ENCODE results near the gene OTOF. TPM values are rescaled to one million over a fixed set of nuclear protein-coding genes. Genes with fewer than 3 reads are reported as not detected.
A peak's percentile ranks its signal among the peaks of the same experiment; 100 is the strongest.
"Not testable (repeated sequence)": the region's sequence is repeated elsewhere in the genome, so short reads cannot be mapped to it uniquely, and the experiment has no call there.

OTOF gene
- total RNA-seq, 1 donor from 2014 or later = not detected

DNA sequence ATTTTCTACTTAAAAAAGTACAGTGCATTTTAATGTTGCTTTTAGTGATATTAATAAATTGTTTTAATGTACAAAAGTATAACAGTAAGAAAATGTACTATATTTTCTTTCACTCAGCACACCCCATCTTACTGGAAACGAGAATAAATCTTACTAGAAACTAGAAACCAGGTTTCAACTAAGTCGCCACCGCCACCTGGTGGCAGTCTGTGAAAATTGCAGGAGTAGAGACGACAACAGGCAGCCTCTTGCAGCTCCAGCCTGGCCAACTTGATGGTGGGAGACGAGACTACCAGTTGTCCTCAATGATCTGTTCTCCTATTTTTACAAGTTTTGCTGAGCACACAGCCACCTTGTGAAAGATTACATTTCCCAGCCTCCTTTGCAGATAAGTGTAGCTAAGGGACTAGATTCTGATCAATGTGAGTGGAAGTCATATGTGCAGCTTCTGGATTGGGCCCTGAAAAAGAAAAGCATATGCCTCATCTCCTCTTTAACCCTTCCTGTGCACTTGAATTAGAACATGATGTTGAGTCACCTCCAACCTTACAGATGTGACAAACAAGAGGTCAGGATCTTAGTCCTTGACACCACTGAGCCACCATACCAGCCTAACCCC is 8.7 kb downstream of the OTOF start:
- intact Hi-C loops (cut with micrococcal nuclease) = no loop called here
- H3K9me3 ChIP-seq (replicated peaks) = peaks cover 15% of the 10 kb centered on the region
- H3K4me3 ChIP-seq = no peak overlapping the region
- no peaks in the 10 kb centered on the region for H3K4me1 ChIP-seq
- no peak overlapping the region for H3K27ac ChIP-seq (replicated peaks)
- TF ChIP-seq, protein P1, sequence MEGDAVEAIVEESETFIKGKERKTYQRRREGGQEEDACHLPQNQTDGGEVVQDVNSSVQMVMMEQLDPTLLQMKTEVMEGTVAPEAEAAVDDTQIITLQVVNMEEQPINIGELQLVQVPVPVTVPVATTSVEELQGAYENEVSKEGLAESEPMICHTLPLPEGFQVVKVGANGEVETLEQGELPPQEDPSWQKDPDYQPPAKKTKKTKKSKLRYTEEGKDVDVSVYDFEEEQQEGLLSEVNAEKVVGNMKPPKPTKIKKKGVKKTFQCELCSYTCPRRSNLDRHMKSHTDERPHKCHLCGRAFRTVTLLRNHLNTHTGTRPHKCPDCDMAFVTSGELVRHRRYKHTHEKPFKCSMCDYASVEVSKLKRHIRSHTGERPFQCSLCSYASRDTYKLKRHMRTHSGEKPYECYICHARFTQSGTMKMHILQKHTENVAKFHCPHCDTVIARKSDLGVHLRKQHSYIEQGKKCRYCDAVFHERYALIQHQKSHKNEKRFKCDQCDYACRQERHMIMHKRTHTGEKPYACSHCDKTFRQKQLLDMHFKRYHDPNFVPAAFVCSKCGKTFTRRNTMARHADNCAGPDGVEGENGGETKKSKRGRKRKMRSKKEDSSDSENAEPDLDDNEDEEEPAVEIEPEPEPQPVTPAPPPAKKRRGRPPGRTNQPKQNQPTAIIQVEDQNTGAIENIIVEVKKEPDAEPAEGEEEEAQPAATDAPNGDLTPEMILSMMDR (IDR thresholded peaks at IDR 0.05; ENCODE audit: borderline replicate concordance) = peak; percentile 48
- no peaks in the 10 kb centered on the region for H3K27me3 ChIP-seq (ENCODE audit: low read depth)
- DNase-seq = no peak
- no peaks in the 10 kb centered on the region for H3K36me3 ChIP-seq

DNA sequence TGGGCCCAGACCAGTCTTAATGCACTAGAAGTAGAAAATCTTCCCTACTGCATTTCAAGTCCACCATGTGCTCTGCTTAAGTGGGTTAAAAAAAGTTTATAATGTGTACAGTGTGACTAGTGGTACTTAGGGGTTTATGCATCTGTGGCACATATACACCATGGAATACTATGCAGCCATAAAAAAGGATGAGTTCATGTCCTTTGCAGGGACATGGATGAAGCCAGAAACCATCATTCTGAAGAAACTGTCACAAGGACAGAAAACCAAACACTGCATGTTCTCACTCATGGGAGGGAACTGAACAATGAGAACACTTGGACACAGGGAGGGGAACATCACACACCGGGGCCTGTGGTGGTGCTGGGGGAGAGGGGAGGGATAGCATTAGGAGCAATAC is 9.4 kb downstream of the OTOF start:
- H3K9me3 ChIP-seq (replicated peaks) = peaks cover 15% of the 10 kb centered on the region
- H3K36me3 ChIP-seq; DNase-seq; H3K4me3 ChIP-seq; H3K4me1 ChIP-seq; intact Hi-C loops (cut with micrococcal nuclease); H3K27me3 ChIP-seq (ENCODE audit: low read depth); H3K27ac ChIP-seq (replicated peaks): not testable (repeated sequence)

DNA sequence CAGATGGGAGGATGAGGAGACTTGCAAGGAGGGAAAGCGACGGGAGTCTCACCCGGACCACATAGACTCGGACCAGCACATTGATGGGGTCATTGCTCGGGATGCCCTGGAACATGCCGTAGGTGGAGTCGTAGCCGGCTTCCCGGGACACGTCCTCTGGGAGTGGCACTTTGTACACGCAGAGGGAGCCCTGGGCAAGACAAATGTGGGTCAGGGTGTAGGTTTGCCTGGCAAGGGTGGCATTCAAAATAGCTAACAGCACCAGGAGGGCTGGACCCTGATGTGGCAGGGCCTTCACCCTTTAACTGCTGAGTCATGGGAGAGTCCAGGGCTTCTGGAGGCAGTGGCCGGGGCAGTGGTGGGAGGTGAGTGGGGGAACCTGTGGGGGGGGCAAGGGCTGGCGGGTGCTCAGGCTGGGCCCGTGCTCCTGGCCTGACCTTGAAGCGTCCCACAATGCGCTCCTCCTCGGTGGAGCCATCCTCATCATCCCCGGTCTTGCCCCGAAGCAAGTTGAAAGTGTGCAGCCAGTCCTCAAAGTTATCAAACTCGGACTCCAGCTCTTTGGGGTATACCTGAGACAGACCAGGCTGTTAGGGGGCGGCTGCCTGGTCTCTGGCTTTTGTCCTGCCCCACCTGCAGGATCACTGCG is 11.1 kb downstream of the OTOF start:
- intact Hi-C loops (cut with micrococcal nuclease) = no loop called here
- Histone ChIP-seq H3K36me3 (no peaks in the 10 kb centered on the region), H3K4me3 (no peak overlapping the region), H3K27me3 (ENCODE audit: low read depth) (no peaks in the 10 kb centered on the region), H3K4me1 (no peaks in the 10 kb centered on the region), H3K9me3 (replicated peaks) (peaks cover 15% of the 10 kb centered on the region), H3K27ac (replicated peaks) (no peak overlapping the region)
- no peak for DNase-seq
- TF ChIP-seq, protein P1 (IDR thresholded peaks at IDR 0.05; ENCODE audit: borderline replicate concordance) = no peak

DNA sequence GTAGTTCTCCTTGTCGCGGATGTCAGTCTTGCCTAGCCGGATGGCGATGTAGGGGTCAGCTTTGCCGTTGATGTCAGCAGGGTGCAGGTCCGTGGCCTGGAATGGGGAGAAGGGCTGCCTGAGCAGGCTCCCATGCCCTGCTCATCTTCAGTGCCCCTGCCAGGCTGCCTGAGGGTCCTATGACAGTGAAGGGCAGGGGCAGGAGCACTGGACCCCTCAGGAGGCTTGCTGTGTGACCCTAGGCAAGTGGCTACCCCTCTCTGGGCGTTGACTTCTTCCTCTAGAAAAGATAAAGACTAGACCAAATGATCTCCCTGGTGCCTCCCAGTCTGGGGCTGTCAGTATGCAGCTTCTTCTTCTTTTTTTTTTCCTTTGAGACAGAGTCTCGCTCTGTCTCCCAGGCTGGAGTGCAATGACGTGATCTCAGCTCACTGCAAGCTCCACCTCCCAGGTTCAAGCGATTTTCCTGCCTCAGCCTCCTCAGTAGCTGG is 11.9 kb downstream of the OTOF start:
- H3K4me3 ChIP-seq = no peak overlapping the region
- no peak for DNase-seq
- H3K4me1 ChIP-seq = no peaks in the 10 kb centered on the region
- H3K27ac ChIP-seq (replicated peaks) = no peak overlapping the region
- H3K36me3 ChIP-seq = no peaks in the 10 kb centered on the region
- H3K27me3 ChIP-seq (ENCODE audit: low read depth) = no peaks in the 10 kb centered on the region
- TF ChIP-seq, protein P1 (IDR thresholded peaks at IDR 0.05; ENCODE audit: borderline replicate concordance) = no peak
- H3K9me3 ChIP-seq (replicated peaks) = peaks cover 15% of the 10 kb centered on the region
- intact Hi-C loops (cut with micrococcal nuclease) = no loop called here

DNA sequence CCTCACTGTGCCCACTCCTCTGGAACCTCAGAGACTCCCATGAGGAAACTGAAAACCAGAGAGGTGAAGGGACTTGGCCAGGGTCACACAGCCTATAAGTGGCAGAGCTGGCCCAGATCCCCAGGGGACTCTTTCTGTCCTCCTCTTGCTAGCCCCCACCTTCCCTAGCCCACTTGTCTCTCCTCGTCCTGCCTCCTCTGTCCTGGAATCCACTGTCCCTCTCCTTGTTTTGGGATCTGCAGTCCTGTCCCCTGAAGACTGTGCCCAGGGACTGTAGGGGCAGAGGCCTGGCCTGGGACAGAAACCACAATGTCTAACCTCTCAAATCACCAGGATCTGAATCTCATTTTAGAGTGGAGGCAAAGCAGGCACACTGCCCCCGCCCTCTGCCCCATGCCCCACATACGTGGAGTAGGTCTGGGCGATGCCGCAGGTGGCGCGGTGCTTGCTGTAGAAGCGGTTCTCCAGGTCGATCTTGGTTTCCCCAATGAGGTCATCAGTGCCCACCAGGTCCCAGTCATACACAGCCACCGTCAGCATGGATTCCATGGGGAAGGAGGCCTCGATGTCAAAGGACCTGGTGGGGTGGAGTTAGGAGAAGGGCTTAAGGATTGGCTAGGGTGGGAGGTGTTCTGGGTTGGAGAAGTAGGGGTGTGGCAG is 12.5 kb downstream of the OTOF start:
- intact Hi-C loops (cut with micrococcal nuclease) = no loop called here
- DNase-seq = no peak
- no peaks in the 10 kb centered on the region for H3K4me1 ChIP-seq

More for the DNA sequence above, 12.5 kb downstream of the OTOF start:
- TF ChIP-seq, protein P1 (IDR thresholded peaks at IDR 0.05; ENCODE audit: borderline replicate concordance) = no peak
- Histone ChIP-seq H3K36me3 (no peaks in the 10 kb centered on the region), H3K27me3 (ENCODE audit: low read depth) (no peaks in the 10 kb centered on the region), H3K9me3 (replicated peaks) (peaks cover 15% of the 10 kb centered on the region), H3K27ac (replicated peaks) (no peak overlapping the region), H3K4me3 (no peak overlapping the region)

Measured in left ventricle myocardium inferior (tissue), 1 donor.